ENCODE data around the gene SLC34A3.

The SLC34A3 gene

DNA sequence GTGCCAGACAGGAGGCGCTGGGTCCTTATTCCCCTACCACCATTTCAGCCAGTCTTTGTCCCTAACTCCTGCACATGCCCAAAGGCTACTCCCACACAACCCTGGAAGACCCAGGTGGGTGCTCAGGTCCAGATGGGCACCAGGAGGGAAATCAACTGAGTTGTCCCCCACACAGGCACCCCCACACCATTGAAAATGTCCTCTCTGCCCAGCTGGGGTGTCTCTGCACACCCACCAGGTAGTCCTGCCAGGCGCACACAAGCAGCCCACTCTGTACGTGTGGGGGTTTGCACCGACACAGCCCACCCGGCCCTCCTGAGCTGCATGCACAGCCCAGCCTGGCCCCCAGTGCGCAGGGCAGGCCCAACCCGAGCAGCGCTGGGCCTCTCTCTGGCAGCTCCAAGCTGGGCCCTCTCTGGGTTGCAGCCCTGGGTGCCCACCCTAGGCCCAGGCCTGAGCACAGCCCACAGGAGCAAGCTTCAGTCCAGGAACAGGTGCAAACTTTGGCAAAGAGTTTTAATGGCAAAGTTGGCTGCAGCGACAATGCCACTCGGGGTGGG lies 10.9 kb upstream of the SLC34A3 start:
- H3K27ac ChIP-seq (ENCODE audit: poor library complexity, severe bottlenecking) = no peak overlapping the region
- ATAC-seq (ENCODE audit: low read depth) (no peak), DNase-seq (ENCODE audit: low spot score) (no peak)
- H3K4me3 ChIP-seq (ENCODE audit: severe bottlenecking) = no peak overlapping the region
- H3K36me3 ChIP-seq (ENCODE audit: low read depth) = 0 out of 2 replicates have a peak, but pooled peaks cover 2% of the 10 kb centered on the region
- TF ChIP-seq, protein P1, sequence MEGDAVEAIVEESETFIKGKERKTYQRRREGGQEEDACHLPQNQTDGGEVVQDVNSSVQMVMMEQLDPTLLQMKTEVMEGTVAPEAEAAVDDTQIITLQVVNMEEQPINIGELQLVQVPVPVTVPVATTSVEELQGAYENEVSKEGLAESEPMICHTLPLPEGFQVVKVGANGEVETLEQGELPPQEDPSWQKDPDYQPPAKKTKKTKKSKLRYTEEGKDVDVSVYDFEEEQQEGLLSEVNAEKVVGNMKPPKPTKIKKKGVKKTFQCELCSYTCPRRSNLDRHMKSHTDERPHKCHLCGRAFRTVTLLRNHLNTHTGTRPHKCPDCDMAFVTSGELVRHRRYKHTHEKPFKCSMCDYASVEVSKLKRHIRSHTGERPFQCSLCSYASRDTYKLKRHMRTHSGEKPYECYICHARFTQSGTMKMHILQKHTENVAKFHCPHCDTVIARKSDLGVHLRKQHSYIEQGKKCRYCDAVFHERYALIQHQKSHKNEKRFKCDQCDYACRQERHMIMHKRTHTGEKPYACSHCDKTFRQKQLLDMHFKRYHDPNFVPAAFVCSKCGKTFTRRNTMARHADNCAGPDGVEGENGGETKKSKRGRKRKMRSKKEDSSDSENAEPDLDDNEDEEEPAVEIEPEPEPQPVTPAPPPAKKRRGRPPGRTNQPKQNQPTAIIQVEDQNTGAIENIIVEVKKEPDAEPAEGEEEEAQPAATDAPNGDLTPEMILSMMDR (IDR thresholded peaks at IDR 0.05; ENCODE audit: poor library complexity, severe bottlenecking) = no peak
- no peaks in the 10 kb centered on the region for H3K9me3 ChIP-seq (ENCODE audit: severe bottlenecking)
- H3K4me1 ChIP-seq (ENCODE audit: insufficient read depth, poor library complexity, severe bottlenecking) = peaks cover 14% of the 10 kb centered on the region
- H3K27me3 ChIP-seq (ENCODE audit: insufficient read depth, poor library complexity, severe bottlenecking) = no peaks in the 10 kb centered on the region

DNA sequence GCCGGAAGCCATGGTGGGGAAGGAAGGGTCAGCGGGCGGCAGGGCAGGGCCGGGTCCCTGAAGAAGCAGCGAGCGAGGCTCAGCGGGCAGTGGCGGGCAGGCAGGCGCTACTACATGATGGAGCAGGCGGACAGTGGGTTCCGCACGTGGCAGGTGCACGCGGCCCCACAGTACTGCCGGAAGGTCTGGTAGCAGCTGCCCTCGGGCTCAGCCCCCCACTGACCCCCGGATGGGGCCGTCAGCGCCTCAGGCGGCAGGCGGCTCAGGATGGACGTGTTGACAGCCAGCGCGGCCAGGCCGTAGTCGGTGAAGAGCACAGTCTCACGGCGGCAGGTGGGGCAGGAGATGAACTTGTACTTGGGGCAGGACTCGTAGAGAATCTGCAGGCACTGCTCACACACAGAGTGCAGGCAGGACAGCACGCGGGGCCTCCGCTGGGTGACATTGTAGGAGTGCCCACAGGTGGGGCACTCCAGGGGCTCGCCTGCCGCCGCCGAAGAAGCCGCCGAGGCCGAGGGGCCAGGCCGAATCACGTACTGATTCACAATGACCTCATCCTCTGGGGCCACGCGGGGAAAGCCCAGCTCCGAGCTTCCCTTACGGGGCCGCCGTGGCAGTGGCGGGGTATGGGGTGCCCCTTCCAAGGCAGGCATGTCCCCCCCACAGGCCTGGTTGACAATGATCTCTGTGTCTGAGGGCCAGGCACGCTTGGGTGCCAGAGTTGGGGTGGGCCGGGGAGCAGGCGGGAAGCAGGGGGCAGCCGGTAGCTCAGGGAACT lies 10.2 kb upstream of the SLC34A3 start:
- TF ChIP-seq, protein P1 (IDR thresholded peaks at IDR 0.05; ENCODE audit: poor library complexity, severe bottlenecking) = no peak
- Histone ChIP-seq H3K36me3 (ENCODE audit: low read depth) (0 out of 2 replicates have a peak, but pooled peaks cover 1% of the 10 kb centered on the region), H3K4me3 (ENCODE audit: severe bottlenecking) (no peak overlapping the region), H3K27me3 (ENCODE audit: insufficient read depth, poor library complexity, severe bottlenecking) (no peaks in the 10 kb centered on the region), H3K27ac (ENCODE audit: poor library complexity, severe bottlenecking) (no peak overlapping the region), H3K4me1 (ENCODE audit: insufficient read depth, poor library complexity, severe bottlenecking) (peaks cover 18% of the 10 kb centered on the region), H3K9me3 (ENCODE audit: severe bottlenecking) (no peaks in the 10 kb centered on the region)
- ATAC-seq (ENCODE audit: low read depth) (no peak), DNase-seq (ENCODE audit: low spot score) (no peak)

DNA sequence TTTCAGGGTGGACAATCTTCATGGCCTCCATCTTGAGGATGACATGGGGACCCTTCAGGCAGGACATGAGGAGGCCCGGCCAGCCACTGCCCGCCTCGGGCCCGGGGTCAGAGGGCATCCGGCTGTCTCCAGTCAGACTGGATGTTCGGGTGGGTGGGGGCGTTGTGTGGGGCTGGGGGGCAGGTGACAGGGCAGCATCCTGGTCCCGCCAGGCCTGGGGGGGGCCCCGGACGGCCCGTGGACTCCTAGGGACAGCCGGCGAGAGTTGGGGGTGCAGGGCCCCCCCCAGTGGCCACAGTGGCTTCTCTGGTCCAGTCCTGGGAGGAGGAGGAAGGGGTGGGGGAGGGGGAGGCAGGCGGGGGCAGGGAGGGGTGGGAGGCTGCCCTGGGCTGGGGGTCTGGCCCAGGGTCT lies 9.6 kb upstream of the SLC34A3 start:
- no peak overlapping the region for H3K4me3 ChIP-seq (ENCODE audit: severe bottlenecking)
- no peaks in the 10 kb centered on the region for H3K27me3 ChIP-seq (ENCODE audit: insufficient read depth, poor library complexity, severe bottlenecking)
- ATAC-seq (ENCODE audit: low read depth) = no peak
- TF ChIP-seq, protein P1 (IDR thresholded peaks at IDR 0.05; ENCODE audit: poor library complexity, severe bottlenecking) = no peak
- no peak overlapping the region for H3K27ac ChIP-seq (ENCODE audit: poor library complexity, severe bottlenecking)
- H3K4me1 ChIP-seq (ENCODE audit: insufficient read depth, poor library complexity, severe bottlenecking) = peaks cover 24% of the 10 kb centered on the region
- H3K36me3 ChIP-seq (ENCODE audit: low read depth) = no peaks in the 10 kb centered on the region
- DNase-seq (ENCODE audit: low spot score) = no peak
- H3K9me3 ChIP-seq (ENCODE audit: severe bottlenecking) = no peaks in the 10 kb centered on the region

DNA sequence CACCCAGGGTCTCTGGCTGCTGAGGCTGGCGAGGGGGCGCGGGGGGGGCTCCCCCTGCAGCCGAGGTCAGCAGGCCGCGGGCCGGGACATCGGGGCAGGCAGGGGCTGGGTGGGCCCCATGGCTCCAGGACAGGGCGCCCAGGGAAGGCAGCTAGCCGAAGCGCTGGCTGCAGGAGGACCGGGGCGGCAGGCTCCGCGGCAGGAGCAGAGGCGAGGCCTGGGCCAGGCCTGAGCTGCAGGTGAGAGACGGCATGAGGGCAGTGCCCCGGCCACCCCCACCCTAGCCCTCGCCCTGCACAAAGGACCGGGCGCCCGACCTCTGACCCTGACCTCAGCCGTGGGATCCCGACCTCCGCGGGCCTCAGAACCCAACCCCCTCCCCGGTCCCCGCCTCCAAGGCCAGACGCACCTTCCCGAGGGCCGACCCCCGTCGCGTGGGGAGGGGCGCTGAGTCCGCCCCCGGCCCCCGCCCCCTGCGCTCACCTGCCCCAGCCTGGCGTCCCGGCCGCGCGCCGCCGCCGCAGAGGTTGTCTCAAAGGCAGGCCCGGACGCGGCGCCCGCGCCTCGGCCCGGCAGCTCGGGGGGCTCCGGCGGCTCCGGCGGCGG lies 9.1 kb upstream of the SLC34A3 start:
- ATAC-seq (ENCODE audit: low read depth) (no peak), DNase-seq (ENCODE audit: low spot score) (no peak)
- Histone ChIP-seq H3K36me3 (ENCODE audit: low read depth) (no peaks in the 10 kb centered on the region), H3K4me1 (ENCODE audit: insufficient read depth, poor library complexity, severe bottlenecking) (peaks cover 28% of the 10 kb centered on the region), H3K4me3 (ENCODE audit: severe bottlenecking) (peak overlapping the region; percentile 45), H3K9me3 (ENCODE audit: severe bottlenecking) (no peaks in the 10 kb centered on the region), H3K27me3 (ENCODE audit: insufficient read depth, poor library complexity, severe bottlenecking) (no peaks in the 10 kb centered on the region), H3K27ac (ENCODE audit: poor library complexity, severe bottlenecking) (no peak overlapping the region)
- TF ChIP-seq, protein P1 (IDR thresholded peaks at IDR 0.05; ENCODE audit: poor library complexity, severe bottlenecking) = no peak

Measured in RWPE2 (cell line).